Measurements from ENCODE around the gene HJURP. TPM values are rescaled to one million over a fixed set of nuclear protein-coding genes. Genes with fewer than 3 reads are reported as not detected.
A peak's percentile ranks its signal among the peaks of the same experiment; 100 is the strongest.
"Not testable (repeated sequence)": the region's sequence is repeated elsewhere in the genome, so short reads cannot be mapped to it uniquely, and the experiment has no call there.

Gene HJURP, protein sequence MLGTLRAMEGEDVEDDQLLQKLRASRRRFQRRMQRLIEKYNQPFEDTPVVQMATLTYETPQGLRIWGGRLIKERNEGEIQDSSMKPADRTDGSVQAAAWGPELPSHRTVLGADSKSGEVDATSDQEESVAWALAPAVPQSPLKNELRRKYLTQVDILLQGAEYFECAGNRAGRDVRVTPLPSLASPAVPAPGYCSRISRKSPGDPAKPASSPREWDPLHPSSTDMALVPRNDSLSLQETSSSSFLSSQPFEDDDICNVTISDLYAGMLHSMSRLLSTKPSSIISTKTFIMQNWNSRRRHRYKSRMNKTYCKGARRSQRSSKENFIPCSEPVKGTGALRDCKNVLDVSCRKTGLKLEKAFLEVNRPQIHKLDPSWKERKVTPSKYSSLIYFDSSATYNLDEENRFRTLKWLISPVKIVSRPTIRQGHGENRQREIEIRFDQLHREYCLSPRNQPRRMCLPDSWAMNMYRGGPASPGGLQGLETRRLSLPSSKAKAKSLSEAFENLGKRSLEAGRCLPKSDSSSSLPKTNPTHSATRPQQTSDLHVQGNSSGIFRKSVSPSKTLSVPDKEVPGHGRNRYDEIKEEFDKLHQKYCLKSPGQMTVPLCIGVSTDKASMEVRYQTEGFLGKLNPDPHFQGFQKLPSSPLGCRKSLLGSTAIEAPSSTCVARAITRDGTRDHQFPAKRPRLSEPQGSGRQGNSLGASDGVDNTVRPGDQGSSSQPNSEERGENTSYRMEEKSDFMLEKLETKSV
- total RNA-seq = 7.7 and 7.9 TPM in 2 replicates
- long read RNA-seq, transcript HJURP-202 (9 exons, 3,187 nt) = major isoform, 33 of 45 reads
- long read RNA-seq, partial matches to known transcripts = 6 of 45 reads
- long read RNA-seq, other reads (novel, unspliced or antisense) = 6 of 45 reads

DNA sequence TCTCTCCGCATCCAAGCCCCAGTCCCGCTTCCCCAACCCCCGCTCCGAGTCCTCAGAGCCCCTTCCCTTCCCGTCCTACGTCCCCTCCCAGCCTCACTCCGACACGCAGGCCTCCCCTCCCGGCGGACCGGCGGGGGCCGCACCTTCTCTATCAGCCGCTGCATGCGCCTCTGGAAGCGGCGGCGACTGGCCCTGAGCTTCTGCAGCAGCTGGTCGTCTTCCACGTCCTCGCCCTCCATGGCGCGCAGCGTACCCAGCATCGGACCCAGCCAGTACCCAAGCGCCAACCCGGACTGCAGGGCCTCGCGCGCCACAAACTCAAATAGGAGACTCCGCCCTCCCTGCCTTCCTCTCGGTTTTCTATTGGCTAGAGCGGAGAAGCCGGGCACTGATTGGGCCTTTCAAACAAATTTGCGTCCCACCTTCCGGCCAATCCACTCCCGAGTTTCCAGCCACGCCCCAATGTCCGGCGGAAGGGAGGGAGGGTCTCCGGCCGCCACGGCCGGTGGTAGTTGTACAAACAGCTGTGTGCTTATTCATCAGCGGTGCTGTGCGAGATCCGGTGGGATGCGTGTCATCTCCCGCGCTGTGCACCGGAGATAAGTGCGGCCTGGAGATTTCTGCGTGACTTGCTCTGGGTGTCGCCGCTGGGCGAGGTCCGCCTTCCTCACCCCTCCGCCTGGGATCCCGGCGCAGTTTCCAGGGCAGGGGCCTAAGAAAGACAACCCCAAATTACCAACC, at the start of gene HJURP:
Gene HJURP (minus strand): TSS at position 295 of the 741 bp plus-strand sequence. CDS start 35 bp downstream, at position 260.
- Mint-ChIP-seq H3K27me3 (ENCODE audit: unreplicated experiment) (no peaks in the 10 kb centered on the region), H3K4me1 (ENCODE audit: unreplicated experiment) (peaks cover 32% of the 10 kb centered on the region), H3K36me3 (ENCODE audit: unreplicated experiment) (no peaks in the 10 kb centered on the region), H3K27ac (ENCODE audit: unreplicated experiment) (peak within 1 kb of the TSS; percentile 97), H3K4me3 (ENCODE audit: unreplicated experiment) (peak within 1 kb of the TSS; percentile 100), H3K9me3 (ENCODE audit: unreplicated experiment) (no peaks in the 10 kb centered on the region)
- TF ChIP-seq, protein P1, sequence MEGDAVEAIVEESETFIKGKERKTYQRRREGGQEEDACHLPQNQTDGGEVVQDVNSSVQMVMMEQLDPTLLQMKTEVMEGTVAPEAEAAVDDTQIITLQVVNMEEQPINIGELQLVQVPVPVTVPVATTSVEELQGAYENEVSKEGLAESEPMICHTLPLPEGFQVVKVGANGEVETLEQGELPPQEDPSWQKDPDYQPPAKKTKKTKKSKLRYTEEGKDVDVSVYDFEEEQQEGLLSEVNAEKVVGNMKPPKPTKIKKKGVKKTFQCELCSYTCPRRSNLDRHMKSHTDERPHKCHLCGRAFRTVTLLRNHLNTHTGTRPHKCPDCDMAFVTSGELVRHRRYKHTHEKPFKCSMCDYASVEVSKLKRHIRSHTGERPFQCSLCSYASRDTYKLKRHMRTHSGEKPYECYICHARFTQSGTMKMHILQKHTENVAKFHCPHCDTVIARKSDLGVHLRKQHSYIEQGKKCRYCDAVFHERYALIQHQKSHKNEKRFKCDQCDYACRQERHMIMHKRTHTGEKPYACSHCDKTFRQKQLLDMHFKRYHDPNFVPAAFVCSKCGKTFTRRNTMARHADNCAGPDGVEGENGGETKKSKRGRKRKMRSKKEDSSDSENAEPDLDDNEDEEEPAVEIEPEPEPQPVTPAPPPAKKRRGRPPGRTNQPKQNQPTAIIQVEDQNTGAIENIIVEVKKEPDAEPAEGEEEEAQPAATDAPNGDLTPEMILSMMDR (IDR thresholded peaks at IDR 0.05) = no peak
- peak; percentile 96 for DNase-seq (ENCODE audit: extremely low spot score, unreplicated experiment)

DNA sequence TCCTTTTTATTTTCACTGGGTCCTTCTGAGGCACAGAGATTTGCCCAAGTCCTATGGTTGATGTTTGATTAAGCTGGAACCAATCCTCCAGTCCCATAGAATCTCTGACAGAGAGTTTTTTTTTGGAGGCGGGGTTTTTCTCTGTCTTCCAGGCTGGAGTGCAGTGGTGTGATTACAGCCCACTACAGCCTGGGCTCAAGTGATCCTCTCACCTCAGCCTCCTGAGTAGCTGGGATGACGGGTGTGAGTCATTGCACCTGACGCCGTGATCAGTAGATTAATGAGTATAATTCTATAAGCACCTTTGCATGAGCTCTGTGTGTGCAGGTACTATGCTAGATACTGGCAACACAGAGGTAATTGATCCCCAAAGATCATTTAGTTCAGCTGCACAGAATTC, 47.5 kb upstream of the HJURP start:
- no peaks in the 10 kb centered on the region for H3K4me1 Mint-ChIP-seq (ENCODE audit: unreplicated experiment)
- peaks cover 77% of the 10 kb centered on the region for H3K27me3 Mint-ChIP-seq (ENCODE audit: unreplicated experiment)
- no peaks in the 10 kb centered on the region for H3K9me3 Mint-ChIP-seq (ENCODE audit: unreplicated experiment)
- no peak overlapping the region for H3K4me3 Mint-ChIP-seq (ENCODE audit: unreplicated experiment)
- no peak for DNase-seq (ENCODE audit: extremely low spot score, unreplicated experiment)
- no peaks in the 10 kb centered on the region for H3K36me3 Mint-ChIP-seq (ENCODE audit: unreplicated experiment)
- TF ChIP-seq, protein P1 (IDR thresholded peaks at IDR 0.05) = no peak
- no peak overlapping the region for H3K27ac Mint-ChIP-seq (ENCODE audit: unreplicated experiment)

DNA sequence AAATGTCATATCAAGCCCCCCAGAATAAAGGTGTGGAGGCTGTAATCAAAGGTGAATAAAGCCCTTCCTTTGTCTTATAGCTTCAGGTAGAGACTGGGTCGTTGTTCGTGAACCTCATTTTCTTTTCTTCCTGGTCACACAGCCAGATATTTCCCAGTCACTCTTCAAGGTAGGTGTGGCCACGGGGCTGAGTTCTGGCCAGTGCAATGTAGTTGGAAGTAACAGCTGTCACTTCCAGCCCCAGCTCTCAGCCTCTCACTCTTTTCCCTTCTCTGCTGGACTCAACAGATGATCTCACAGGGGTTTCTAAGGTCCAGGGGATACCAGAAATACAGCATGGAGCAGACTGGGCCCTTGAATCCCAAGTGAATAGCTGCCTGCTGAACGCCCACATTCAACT, 47.0 kb upstream of the HJURP start:
- no peak overlapping the region for H3K4me3 Mint-ChIP-seq (ENCODE audit: unreplicated experiment)
- H3K9me3 Mint-ChIP-seq (ENCODE audit: unreplicated experiment) = no peaks in the 10 kb centered on the region
- no peaks in the 10 kb centered on the region for H3K4me1 Mint-ChIP-seq (ENCODE audit: unreplicated experiment)
- no peaks in the 10 kb centered on the region for H3K36me3 Mint-ChIP-seq (ENCODE audit: unreplicated experiment)
- TF ChIP-seq, protein P1 (IDR thresholded peaks at IDR 0.05) = no peak
- DNase-seq (ENCODE audit: extremely low spot score, unreplicated experiment) = no peak
- H3K27me3 Mint-ChIP-seq (ENCODE audit: unreplicated experiment) = peaks cover 82% of the 10 kb centered on the region
- no peak overlapping the region for H3K27ac Mint-ChIP-seq (ENCODE audit: unreplicated experiment)

DNA sequence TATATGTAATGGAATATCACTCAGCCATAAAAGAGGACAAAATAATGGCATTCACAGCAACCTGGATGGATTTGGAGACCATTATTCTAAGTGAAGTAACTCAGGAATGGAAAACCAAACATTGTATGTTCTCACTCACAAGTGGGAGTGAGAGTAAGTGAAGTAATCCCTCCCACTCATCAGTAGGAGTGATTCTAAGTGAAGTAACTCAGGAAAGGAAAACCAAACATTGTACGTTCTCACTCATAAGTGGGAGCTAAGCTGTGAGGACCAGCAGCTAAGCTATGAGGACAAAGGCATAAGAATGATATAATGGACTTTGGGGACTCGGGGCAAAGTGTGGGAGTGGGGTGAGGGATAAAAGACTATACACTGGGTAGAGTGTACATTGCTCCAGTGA, 41.9 kb upstream of the HJURP start:
- H3K4me1 Mint-ChIP-seq (ENCODE audit: unreplicated experiment); H3K27ac Mint-ChIP-seq (ENCODE audit: unreplicated experiment); H3K9me3 Mint-ChIP-seq (ENCODE audit: unreplicated experiment); H3K36me3 Mint-ChIP-seq (ENCODE audit: unreplicated experiment); H3K4me3 Mint-ChIP-seq (ENCODE audit: unreplicated experiment); DNase-seq (ENCODE audit: extremely low spot score, unreplicated experiment): not testable (repeated sequence)
- H3K27me3 Mint-ChIP-seq (ENCODE audit: unreplicated experiment) = peaks cover 78% of the 10 kb centered on the region

DNA sequence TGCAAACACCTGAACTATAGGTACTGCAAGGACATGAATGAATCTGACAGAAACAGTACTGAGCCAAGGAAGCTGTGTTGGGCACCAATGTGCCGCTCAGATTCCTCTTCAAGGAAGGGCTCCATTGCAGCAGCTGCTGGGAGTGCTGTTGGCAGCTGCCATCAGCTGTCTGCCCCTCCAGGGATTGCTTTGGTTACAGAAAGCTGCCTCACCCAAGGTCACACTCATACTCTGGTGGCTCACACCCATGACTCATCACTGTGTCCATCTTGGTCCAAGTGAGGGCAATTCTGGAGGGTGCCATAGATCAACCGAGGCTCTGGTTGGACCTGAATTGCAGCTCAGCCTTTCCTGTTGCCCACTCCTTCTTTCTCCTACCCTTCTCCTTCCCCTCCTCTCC, 38.5 kb upstream of the HJURP start:
- peaks cover 78% of the 10 kb centered on the region for H3K27me3 Mint-ChIP-seq (ENCODE audit: unreplicated experiment)
- H3K9me3 Mint-ChIP-seq (ENCODE audit: unreplicated experiment) = no peaks in the 10 kb centered on the region
- TF ChIP-seq, protein P1 (IDR thresholded peaks at IDR 0.05) = no peak
- H3K36me3 Mint-ChIP-seq (ENCODE audit: unreplicated experiment) = no peaks in the 10 kb centered on the region
- no peaks in the 10 kb centered on the region for H3K4me1 Mint-ChIP-seq (ENCODE audit: unreplicated experiment)
- DNase-seq (ENCODE audit: extremely low spot score, unreplicated experiment) = no peak
- no peak overlapping the region for H3K27ac Mint-ChIP-seq (ENCODE audit: unreplicated experiment)
- H3K4me3 Mint-ChIP-seq (ENCODE audit: unreplicated experiment) = no peak overlapping the region

All from osteocyte (in vitro differentiated cells).